Effector CD4-positive, alpha-beta T cell (primary cell): ENCODE measurements around the gene MYO1B.
"Not testable (repeated sequence)": the region's sequence is repeated elsewhere in the genome, so short reads cannot be mapped to it uniquely, and the experiment has no call there.

ENCODE experiments used
- DNase-seq: peaks from one replicate; pipeline ENCODE4 v3.0.0-alpha.2; 2020

Gene MYO1B

GRCh38 chr2:191415858-191416257 is 170.7 kb downstream of the MYO1B start:
- DNase-seq: no peak

GRCh38 chr2:191417746-191418145 is 172.5 kb downstream of the MYO1B start:
- no peak for DNase-seq

DNA sequence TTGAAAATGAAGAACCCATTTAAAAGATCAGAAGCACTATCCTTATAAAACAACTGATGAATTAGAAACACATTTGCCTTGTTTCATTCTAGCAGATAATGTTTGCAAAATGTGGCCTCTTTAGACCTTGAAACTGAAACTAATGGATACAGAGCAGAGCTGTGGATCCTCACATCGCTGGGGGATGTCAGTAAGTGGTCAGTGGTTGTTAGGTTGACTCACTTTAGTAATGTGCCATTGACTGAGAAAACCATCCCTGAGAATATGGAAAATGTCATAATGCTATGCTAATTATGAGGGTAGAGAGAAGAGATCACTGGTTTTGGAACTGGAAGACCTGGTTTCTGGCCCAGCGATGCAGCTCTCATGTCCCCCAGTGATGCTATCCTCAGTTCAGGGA is 176.7 kb downstream of the MYO1B start:
- no peak for DNase-seq

- no peak for DNase-seq
These were observed 181.8 kb downstream of the MYO1B start for GRCh38 chr2:191427031-191427430.

- DNase-seq: no peak
These were observed 182.9 kb downstream of the MYO1B start for GRCh38 chr2:191428141-191428540.

DNA sequence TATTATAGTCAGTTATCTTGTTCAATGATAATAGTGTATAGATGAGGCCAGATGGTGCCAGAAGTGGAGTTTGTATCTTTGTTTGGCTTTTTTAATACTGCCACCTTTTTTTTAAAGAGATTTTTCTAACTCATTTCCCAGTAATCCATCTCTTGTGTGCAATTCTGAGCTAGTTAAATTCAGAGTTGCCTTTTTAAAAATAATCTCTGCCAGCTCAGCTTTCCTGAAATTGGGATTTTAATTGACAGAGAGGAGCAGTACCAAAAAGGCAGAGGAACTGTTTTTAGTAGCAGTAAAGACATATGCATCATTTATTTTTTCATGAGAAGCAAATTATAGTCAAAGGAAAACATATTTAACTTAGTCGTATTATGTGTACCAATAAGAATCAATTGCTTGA is 185.3 kb downstream of the MYO1B start:
- DNase-seq: no peak

GRCh38 chr2:191432121-191432520 is 186.9 kb downstream of the MYO1B start:
- DNase-seq: no peak

DNA sequence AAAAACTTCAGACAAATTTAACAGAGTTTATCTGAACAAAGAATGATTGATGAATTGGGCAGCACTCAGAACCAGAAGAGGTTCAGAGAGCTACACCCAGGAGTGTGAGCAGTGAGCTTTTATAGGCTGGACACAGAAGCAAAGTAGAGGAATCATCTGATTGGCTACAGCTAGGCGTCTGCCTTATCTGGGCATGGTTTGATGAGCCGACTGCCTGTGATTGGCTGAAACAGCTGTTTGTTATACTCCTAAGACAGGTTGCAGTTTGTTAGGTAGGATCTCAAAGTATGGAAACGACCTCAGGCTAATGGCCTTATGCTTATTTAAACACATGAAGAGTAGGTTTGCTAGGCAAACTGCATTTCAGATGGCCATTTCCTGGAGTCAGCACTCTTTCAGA is 188.9 kb downstream of the MYO1B start:
- no peak for DNase-seq

- DNase-seq: no peak
These were observed 189.9 kb downstream of the MYO1B start for GRCh38 chr2:191435141-191435540.

GRCh38 chr2:191436368-191437055 is 191.3 kb downstream of the MYO1B start:
- no peak for DNase-seq

DNA sequence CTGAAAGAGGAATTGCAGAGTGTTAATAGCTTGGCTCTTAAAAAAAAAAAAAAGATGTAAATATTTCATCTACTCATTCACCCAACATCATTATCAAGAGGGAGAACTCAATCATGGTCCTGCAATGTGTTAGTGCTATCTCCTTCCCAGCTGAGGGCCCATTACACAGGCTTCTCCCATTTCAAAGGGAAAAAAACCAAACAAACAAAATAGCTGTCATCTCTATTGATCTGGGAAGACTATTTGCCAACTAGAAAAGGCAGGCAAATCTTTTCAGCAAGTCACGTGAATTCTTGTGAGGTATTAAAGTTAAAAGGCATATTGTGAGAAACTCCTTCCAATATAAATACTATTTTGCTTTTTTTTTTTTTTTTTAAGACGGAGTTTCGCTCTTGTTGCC is 194.3 kb downstream of the MYO1B start:
- DNase-seq: no peak

GRCh38 chr2:191441496-191442214 is 196.5 kb downstream of the MYO1B start:
- DNase-seq: no peak

GRCh38 chr2:191443446-191443845 is 198.2 kb downstream of the MYO1B start:
- DNase-seq: no peak

DNA sequence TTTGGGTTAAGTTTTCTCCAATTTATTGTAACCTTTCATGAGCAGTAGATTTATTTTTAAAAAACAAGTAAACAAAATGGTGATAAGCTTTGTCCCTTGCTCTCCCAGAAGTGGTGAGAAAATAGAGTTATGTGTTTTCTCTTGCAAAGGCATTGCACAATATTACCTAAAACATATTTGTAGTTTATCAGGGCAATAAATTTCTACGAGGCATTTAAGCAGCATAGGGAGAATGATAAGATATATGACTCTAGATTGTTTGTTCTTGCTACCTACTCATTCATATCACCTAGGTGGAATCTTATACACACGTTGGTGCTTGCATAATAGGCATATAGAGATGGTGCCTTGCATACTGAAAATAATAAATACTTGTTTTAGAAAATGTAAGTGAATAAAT is 201.7 kb downstream of the MYO1B start:
- DNase-seq: no peak

- no peak for DNase-seq
These were observed 205.9 kb downstream of the MYO1B start for GRCh38 chr2:191451116-191451515.

DNA sequence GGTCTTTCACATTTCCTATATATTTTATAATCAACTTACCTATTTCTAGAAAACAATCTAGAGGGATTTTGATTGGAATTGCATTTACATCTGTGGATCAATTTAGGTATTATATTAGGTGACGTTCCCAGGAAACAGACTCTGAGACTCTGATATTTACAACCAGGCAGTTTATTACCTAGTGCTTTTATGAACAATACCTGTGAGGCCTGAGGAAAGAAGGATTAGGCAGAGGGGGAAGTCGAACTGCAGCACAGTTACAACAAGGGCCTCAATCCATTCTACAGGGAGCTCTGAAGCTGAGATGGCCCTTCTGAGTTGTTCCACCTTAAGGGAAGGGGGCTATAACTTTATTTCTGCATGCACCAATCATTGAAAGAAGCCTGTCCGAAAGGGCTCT is 206.9 kb downstream of the MYO1B start:
- no peak for DNase-seq

- no peak for DNase-seq
These were observed 208.6 kb downstream of the MYO1B start for GRCh38 chr2:191453761-191454160.

- not testable (repeated sequence) for DNase-seq
These were observed 211.3 kb downstream of the MYO1B start for GRCh38 chr2:191456506-191456905.

- DNase-seq: no peak
These were observed 214.0 kb downstream of the MYO1B start for GRCh38 chr2:191459158-191459557.

GRCh38 chr2:191462370-191462769 is 217.2 kb downstream of the MYO1B start:
- no peak for DNase-seq

GRCh38 chr2:191463790-191464189 is 218.6 kb downstream of the MYO1B start:
- DNase-seq: no peak

GRCh38 chr2:191465766-191466420 is 220.7 kb downstream of the MYO1B start:
- DNase-seq: no peak

DNA sequence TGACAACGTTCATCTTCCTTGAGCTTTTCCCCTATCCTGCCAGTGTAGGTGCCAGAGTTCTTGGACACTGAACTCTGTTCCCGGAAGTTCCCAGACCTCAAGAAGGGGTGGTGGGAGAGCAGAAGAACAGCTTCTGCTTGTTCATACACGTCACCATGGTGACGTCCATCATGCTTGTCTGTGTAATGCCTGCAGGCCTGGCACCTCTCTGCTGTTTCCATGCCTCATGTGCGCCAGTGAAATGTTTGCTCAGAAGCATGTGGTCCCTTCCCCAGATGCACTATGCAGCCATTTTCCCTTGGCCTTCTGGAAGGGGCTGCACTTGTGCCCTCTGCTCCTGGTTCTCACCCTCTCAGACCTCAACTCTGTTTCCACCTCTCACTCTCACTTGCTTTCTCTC is 221.9 kb downstream of the MYO1B start:
- no peak for DNase-seq

DNA sequence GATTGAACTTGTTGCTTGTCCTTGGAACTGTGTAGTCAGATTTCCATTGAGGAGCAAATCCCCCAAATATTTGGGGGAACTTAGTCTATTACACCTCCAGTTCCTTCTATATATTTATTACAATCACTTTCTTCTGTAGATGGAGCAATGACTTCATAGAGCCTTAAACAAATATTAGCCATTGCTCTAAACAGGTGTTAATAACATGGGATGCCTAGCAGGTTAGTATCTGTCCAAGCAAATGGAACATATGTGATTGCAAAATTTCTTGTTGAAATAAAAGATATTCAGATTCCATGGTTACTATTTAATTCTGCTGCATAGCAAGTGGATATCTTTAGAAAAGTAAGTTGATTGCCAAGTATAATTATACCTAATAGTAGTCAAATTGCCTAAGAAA is 225.1 kb downstream of the MYO1B start:
- DNase-seq: no peak
